Testis (tissue), 3 donors: Measurements from ENCODE around the gene TTLL1. TPM values are rescaled to one million over a fixed set of nuclear protein-coding genes. Genes with fewer than 3 reads are reported as not detected.

Experiments
- DNase-seq: peaks from one replicate; pipeline ENCODE4 v3.0.0-alpha.2; 2019
- H3K27ac ChIP-seq, 2 donors: fragments of 200-600 bp; sonication (generic); one replicate each; pipeline ENCODE4 v1.5.1; 2019
- H3K27me3 ChIP-seq: fragments of 200-600 bp; sonication (generic); one replicate; pipeline ENCODE4 v1.5.1; 2019
- H3K36me3 ChIP-seq: fragments of 200-600 bp; sonication (generic); one replicate; pipeline ENCODE4 v1.5.1; 2017; ENCODE audit warnings: low read depth; ENCODE audit errors: missing control alignments
- H3K4me1 ChIP-seq: fragments of 200-600 bp; sonication (generic); one replicate; pipeline ENCODE4 v1.5.1; 2019
- H3K4me3 ChIP-seq, 2 donors: fragments of 200-600 bp; sonication (generic); one replicate each; pipeline ENCODE4 v1.5.1; 2017 to 2019
- H3K9me3 ChIP-seq: fragments of 200-600 bp; sonication (generic); one replicate; pipeline ENCODE4 v1.5.1; 2017
- POLR2A ChIP-seq: fragments of 450-650 bp; IDR thresholded peaks from one replicate; pipeline ENCODE4 v1.6.1; 2017; ENCODE audit warnings: antibody characterized with exemption, mild to moderate bottlenecking, moderate library complexity
- WGBS, 2 donors: methylation state at CpG; one replicate each; pipeline ENCODE4 v1.1.5; 2018; 5-methylcytosine and 5-hydroxymethylcytosine counted together
- intact Hi-C: fragments of 100-400 bp; cut with DNase I; formaldehyde crosslinking; loops from one replicate; pipeline ENCODE4 v1.15.1; 2023; ENCODE audit warnings: low total_unique reads
- polyA plus RNA-seq: library from polyadenylated mRNA; stranded (reverse); fragments of 350-450 nt; fragmentation: Illumina TruSeq; extraction: RNeasy Lipid Tissue Mini Kit (QIAGEN cat#74804); gene quantifications from one replicate; pipeline ENCODE4 v1.2.3, GENCODE V29; 2014; ENCODE audit warnings: low read depth, low replicate concordance; ENCODE audit not compliant: insufficient read depth
- total RNA-seq, 2 donors: library from RNA; depleted of rRNA; stranded (reverse); fragments of >200 nt; gene quantifications; one replicate each; pipeline ENCODE4 v1.2.3, GENCODE V29; 2016
- TF ChIP-seq, protein P1 (sequence below), 3 experiments: fragments of 450-650 bp in 2 of 3; fragments of 200-600 bp in 1 of 3; sonication (generic) in 1 of 3; IDR thresholded peaks; one replicate each; pipeline ENCODE4 v1.5.1; 2016 to 2019; ENCODE audit warnings: antibody characterized with exemption in 3 of 3, mild to moderate bottlenecking in 2 of 3, moderate library complexity in 1 of 3

The TTLL1 gene
- total and polyA plus RNA-seq, 3 donors from 2014 or later: 22.5 to 30.0 (median 28.9) TPM

DNA sequence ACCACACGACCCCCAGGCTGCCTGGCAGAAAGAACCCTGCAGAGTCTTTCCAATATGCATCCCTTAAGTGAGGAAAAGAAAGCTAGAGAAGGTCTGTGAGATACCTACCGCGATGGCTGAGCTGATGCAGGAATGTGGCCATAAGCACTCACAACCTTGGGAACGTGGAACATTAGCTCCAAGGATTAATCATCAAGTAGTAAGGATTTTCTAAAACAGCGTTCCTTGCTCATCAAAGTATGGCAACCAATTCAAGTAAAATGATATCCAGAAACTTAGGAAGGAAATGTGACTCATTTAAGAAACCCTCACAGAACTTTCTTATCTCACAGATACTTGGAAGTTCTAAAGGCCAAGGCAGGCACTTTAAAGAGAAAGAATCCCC is 87.0 kb downstream of the TTLL1 start:
- H3K36me3 ChIP-seq: no peaks in the 10 kb centered on the region
- DNase-seq: no peak

DNA sequence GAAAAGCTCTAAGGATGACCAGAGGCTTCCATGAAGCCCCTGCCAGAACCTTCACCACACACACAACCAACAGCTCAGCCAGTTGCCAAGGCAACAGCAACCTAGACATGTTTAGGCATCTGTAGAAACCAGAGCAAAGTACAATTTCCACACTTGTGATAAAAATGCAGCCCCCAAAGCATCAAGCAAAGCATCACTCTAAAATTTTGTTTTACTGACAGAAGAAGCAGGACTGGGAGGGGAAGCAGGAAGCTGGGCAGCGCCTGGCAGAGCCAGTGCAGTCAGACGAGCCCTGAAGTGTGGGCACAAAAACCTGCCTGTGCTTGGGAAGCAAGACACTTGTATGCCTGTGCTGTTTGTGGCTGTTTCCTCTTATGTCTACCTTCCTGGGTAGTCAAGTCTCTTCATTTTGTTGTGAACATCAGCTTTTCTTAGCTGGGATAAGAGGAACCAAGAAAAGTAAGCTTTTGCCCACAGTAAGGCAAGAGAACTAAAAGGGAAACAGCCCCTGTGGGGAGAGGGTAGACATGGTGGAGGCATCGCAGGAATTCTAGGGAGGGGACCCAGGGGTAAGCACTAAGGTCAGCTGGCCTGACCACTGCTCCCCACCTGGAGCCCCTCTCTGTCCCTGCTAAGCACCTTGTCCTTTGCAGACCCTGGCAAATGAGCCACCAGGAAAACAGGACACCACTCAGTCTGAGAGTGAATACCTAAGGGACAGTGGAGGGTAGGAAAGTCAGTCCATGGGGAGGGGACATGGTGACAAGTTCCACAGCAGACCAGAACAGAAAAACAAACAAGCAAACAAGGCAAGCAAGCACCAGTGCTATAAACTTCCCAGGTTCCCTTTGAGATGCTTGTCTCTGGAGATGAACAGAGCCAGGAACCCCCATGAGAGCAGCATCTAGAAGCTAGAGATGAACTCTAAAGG is 87.7 kb downstream of the TTLL1 start:
- 56 to 78% methylated on average over 3 of the region's 3 CpGs for WGBS, 2 donors
- Histone ChIP-seq H3K4me3 (no peak overlapping the region), H3K27me3 (no peaks in the 10 kb centered on the region), H3K27ac (no peak overlapping the region), H3K36me3 (no peaks in the 10 kb centered on the region), H3K4me1 (peaks cover 34% of the 10 kb centered on the region), H3K9me3 (no peaks in the 10 kb centered on the region)
- no peak for DNase-seq
- no peak for TF ChIP-seq POLR2A
- TF ChIP-seq, protein P1, sequence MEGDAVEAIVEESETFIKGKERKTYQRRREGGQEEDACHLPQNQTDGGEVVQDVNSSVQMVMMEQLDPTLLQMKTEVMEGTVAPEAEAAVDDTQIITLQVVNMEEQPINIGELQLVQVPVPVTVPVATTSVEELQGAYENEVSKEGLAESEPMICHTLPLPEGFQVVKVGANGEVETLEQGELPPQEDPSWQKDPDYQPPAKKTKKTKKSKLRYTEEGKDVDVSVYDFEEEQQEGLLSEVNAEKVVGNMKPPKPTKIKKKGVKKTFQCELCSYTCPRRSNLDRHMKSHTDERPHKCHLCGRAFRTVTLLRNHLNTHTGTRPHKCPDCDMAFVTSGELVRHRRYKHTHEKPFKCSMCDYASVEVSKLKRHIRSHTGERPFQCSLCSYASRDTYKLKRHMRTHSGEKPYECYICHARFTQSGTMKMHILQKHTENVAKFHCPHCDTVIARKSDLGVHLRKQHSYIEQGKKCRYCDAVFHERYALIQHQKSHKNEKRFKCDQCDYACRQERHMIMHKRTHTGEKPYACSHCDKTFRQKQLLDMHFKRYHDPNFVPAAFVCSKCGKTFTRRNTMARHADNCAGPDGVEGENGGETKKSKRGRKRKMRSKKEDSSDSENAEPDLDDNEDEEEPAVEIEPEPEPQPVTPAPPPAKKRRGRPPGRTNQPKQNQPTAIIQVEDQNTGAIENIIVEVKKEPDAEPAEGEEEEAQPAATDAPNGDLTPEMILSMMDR (IDR thresholded peaks at IDR 0.05): no peak
- intact Hi-C loops: no loop called here

More for the DNA sequence above, 87.0 kb downstream of the TTLL1 start:
- Histone ChIP-seq H3K27ac (no peak overlapping the region), H3K9me3 (no peaks in the 10 kb centered on the region), H3K27me3 (no peaks in the 10 kb centered on the region), H3K4me3 (no peak overlapping the region), H3K4me1 (peaks cover 30% of the 10 kb centered on the region)
- TF ChIP-seq POLR2A: no peak
- TF ChIP-seq, protein P1 (IDR thresholded peaks at IDR 0.05): no peak
- WGBS, 2 donors: 34 to 38% methylated on average over 5 of the region's 5 CpGs
- intact Hi-C loops: no loop called here

DNA sequence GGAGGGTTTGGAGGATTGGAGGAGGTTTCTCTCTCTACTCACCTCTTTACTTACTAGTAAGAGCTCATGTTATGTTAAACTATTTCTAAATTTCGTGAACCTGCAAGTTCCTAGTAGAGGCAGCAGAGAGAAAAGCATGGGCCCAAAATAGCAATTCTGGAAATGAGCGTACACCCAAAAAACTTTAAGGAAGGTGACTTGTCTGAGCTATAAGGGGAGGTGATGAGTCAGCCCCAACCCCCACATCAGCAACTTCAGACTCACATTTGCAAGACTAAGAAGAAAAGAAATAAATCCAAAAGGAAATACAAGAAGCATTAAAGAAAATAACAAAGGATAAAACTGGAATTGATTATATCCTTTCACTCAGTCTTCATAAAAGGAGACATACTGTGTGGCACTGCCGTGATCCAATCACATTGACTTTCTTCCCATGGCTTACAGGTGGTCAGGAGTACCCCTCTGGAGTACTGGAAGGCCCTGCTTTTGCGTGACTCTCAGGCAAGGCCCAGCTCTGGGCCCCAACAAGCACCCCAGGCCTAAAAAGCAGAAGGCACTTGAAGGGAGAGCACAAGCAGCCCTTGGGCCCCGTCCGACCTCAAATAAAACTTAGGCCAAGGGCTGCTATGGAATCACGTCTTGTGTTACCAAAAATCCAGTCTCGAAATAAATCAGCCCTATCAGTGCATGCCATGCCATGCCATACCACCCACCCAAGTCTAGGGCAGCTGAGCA is 88.6 kb downstream of the TTLL1 start:
- Histone ChIP-seq H3K9me3 (no peaks in the 10 kb centered on the region), H3K4me1 (peaks cover 34% of the 10 kb centered on the region), H3K36me3 (no peaks in the 10 kb centered on the region), H3K4me3 (no peak overlapping the region), H3K27ac (no peak overlapping the region), H3K27me3 (no peaks in the 10 kb centered on the region)
- TF ChIP-seq, protein P1 (IDR thresholded peaks at IDR 0.05): no peak
- no peak for TF ChIP-seq POLR2A
- intact Hi-C loops: no loop called here
- 75 to 83% methylated on average over 8 of the region's 8 CpGs for WGBS, 2 donors
- DNase-seq: no peak

DNA sequence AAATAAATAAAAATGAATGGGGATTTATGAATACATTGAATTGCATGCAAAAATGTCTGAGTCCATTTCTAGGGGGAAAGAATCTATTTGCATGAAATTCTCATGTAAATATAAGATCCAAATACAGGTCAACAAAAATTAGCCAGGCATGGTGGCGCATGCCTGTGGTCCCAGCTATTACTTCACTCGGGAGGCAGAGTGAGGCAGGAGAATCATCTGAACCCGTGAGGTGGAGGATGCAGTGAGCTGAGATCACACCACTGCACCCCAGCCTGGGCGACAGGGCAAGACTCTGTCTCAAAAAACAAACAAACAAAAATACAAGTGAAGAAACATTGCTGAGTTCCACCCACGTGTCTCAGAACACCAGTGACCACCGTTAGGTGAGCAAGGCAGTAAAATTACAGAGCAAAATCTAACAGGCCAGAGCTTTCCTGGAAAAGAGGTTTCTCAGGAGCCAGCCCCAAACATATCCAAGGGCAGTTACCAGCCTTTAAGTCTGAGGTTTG is 91.6 kb downstream of the TTLL1 start:
- H3K4me3 ChIP-seq: no peak overlapping the region
- H3K36me3 ChIP-seq: no peaks in the 10 kb centered on the region
- intact Hi-C loops: no loop called here
- H3K27ac ChIP-seq: no peak overlapping the region
- peaks cover 33% of the 10 kb centered on the region for H3K4me1 ChIP-seq
- H3K27me3 ChIP-seq: no peaks in the 10 kb centered on the region
- no peak for DNase-seq
- 66 to 75% methylated on average over 6 of the region's 6 CpGs for WGBS, 2 donors
- no peaks in the 10 kb centered on the region for H3K9me3 ChIP-seq
- TF ChIP-seq, protein P1 (IDR thresholded peaks at IDR 0.05): no peak
- TF ChIP-seq POLR2A: no peak
